ENCODE measurements around the gene APLP1. TPM values are rescaled to one million over a fixed set of nuclear protein-coding genes. Genes with fewer than 3 reads are reported as not detected.
"Not testable (repeated sequence)": the region's sequence is repeated elsewhere in the genome, so short reads cannot be mapped to it uniquely, and the experiment has no call there.

Gene APLP1
- total RNA-seq, 1 experiment from 2014 or later, result 12.6 TPM

GRCh38 chr19:35882114-35882832, 13.9 kb downstream of the APLP1 start:
- DNase-seq (ENCODE audit: low spot score), result peak; percentile 90

DNA sequence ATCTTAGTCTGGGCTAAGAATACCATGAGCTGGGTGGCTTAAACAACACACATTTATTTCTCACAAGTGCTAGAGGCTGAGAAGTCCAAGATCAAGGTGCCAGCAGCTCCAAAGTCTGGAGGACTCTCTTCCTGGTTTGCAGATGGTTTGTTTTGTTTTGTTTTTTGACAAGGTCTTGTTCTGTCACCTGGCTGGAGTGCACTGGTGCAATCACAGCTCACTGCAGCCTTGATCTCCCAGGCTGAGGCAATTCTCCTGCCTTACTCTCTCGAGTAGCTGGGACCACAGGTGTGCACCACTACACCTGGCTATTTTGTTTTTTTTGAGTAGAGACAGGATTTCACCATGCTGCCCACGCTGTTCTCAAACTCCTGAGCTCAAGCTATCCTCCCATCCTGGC, 15.5 kb downstream of the APLP1 start:
- DNase-seq (ENCODE audit: low spot score), result no peak

- no peak for DNase-seq (ENCODE audit: low spot score)
These were observed 16.9 kb downstream of the APLP1 start for GRCh38 chr19:35885225-35885738.

GRCh38 chr19:35885904-35886303, 17.5 kb downstream of the APLP1 start:
- no peak for DNase-seq (ENCODE audit: low spot score)

DNA sequence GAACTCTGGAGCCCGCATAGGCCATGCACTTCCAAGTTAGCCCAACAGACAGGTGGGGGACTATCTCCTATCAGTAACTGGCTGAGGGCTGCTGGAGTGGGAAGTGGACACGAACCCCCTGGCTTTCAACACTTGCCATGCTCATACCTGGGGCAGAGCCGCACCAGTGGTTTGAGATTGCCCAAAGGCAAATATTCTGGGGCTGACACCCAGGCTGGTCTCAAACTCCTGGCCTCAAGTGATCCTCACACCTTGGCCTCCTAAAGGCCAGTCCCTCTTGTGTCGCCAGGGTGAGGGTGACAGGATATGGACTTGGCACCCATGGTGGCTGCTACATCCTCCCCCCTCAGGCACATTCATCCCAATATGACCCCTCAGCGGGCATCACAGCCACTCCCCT, 18.8 kb downstream of the APLP1 start:
- no peak for DNase-seq (ENCODE audit: low spot score)

DNA sequence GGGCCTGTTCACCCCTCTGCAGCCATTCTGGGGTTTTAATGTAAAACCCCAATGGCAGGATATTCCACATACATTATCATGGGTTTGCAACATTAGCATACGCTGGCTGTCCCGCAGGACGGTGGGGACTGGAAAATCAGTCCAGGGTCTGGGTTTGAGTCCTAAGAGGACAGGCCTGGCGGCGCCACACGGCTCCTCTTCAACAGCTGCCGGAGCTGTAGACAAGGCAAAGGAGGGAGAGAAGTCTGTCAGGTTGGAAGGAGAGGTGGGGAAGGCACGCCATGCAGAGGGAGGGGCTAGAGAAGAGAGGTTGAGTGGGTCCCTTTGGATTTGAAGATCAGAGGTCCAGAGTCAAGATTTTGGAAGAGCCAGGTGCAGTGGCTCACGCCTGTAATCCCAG, 20.0 kb downstream of the APLP1 start:
- DNase-seq (ENCODE audit: low spot score), result no peak

- no peak for DNase-seq (ENCODE audit: low spot score)
These were observed 21.2 kb downstream of the APLP1 start for GRCh38 chr19:35889370-35890112.

DNA sequence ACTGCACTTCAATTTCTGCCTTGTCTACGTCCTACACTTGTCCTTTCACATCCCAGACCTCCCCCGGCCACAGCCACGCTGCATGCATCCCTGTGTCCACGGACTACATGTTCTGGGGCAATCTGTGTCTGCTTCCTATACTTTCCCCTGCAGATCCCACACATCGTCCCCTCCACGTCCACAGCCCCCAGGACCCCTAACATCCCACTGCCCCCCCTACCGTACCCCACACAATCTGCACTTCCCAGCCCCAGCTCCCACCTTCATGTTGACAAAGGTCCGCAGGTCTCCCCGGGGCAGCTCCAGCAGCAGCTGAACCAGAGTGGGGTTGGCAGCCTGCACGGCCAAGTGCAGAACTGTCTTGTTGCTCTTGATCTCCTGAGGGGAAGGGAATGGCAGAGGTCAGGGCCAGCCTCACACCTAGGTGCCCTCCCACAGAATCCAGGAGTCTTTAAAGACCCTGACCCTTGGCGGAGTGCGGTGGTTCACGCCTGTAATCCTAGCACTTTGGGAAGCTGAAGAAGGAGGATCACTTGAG, 21.8 kb downstream of the APLP1 start:
- no peak for DNase-seq (ENCODE audit: low spot score)

- not testable (repeated sequence) for DNase-seq (ENCODE audit: low spot score)
These were observed 23.4 kb downstream of the APLP1 start for GRCh38 chr19:35891819-35892218.

GRCh38 chr19:35894342-35894741, 26.0 kb downstream of the APLP1 start:
- DNase-seq (ENCODE audit: low spot score), result no peak

GRCh38 chr19:35895911-35896642, 27.7 kb downstream of the APLP1 start:
- no peak for DNase-seq (ENCODE audit: low spot score)

DNA sequence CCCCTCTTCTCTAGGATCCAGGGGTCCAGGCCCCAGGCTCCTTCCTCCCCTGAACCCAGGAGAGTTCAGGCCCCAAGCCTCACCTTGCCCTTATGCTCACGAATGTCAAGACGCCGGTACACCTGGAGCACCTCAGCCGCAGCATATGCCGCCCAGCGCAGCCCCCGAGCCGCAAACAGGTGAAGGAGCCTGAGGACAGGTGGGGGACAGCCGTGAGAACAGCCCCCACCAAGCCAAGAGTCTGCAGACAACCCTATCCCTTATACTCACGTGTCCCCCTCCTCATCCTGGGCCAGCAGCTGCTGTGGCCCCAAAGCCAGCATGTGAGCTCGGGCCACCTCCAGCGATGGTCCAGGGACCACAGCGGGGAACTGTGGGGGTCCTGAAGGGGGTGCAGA, 28.3 kb downstream of the APLP1 start:
- DNase-seq (ENCODE audit: low spot score), result no peak

DNA sequence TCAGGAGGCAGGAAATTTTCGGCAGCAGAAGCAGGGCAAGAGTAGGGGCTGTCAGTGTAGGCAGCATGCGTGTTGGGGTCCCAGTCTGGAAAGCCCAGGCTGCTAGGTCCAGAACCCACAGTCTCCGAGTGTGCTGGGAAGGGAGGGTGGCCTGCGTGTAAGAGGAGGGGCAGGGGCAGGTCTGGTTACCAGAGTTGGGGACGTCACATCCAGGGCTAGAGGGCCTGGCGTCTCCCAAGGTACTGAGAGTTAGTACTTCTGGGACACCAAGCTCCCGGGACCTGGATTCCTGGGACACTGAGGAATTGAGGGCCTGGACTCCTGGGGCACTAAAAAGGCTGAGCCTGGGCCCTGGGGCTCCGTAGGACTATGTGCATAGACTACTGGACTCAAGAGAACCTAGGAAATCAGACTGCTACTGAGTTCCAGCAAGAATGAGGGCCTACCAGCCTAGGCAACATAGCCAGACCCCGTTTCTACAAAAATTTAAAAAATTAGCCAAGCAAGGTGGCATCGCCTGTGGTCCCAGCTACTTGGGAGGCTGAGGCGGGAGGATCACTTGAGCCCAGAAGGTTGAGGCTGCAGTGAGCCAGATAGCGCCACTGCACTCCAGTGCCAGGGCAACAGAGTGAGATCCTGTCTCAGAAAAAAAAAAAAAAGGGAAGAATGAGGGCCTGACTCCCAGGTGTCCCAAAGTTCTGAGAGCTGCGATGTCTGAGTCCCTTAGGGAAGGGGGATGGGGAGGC, 29.5 kb downstream of the APLP1 start:
- DNase-seq (ENCODE audit: low spot score), result no peak

GRCh38 chr19:35898499-35898809, 30.1 kb downstream of the APLP1 start:
- no peak for DNase-seq (ENCODE audit: low spot score)

GRCh38 chr19:35899547-35900214, 31.3 kb downstream of the APLP1 start:
- DNase-seq (ENCODE audit: low spot score), result peak; percentile 94

DNA sequence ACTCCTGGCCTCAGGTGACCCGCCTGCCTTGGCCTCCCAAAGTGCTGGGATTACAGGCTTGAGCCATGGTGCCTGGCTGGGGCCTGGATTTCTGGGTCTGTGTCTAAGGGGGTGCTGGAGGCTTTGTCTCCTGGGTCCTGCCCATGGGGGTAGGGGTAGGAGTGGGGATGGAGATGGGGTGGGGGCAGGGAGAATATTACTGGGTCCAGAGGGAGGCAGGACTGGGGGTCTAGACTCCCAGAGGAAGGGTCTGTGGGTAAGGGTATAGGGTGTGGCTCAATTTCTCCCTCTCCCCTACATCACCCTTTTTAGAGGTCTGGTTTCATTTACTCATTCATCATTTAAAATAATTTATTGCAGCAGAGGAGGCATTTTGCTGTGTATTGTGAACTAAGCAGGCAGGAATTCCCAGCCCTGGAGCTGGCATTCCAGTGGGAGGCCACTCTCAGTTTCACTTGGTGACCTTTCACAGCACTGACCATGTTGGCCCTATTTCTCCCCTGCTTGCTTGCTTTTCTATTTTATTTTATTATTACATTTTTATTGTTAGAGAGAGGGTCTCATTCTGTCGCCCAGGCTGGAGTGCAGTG, 32.8 kb downstream of the APLP1 start:
- no peak for DNase-seq (ENCODE audit: low spot score)

- no peak for DNase-seq (ENCODE audit: low spot score)
These were observed 33.7 kb downstream of the APLP1 start, which contains the start of gene HCST for GRCh38 chr19:35901854-35902661. Gene HCST (plus strand): TSS chr19:35902529. CDS start chr19:35902594, 65 bp downstream.

- no peak for DNase-seq (ENCODE audit: low spot score)
These were observed 34.6 kb downstream of the APLP1 start for GRCh38 chr19:35902870-35903475.

DNA sequence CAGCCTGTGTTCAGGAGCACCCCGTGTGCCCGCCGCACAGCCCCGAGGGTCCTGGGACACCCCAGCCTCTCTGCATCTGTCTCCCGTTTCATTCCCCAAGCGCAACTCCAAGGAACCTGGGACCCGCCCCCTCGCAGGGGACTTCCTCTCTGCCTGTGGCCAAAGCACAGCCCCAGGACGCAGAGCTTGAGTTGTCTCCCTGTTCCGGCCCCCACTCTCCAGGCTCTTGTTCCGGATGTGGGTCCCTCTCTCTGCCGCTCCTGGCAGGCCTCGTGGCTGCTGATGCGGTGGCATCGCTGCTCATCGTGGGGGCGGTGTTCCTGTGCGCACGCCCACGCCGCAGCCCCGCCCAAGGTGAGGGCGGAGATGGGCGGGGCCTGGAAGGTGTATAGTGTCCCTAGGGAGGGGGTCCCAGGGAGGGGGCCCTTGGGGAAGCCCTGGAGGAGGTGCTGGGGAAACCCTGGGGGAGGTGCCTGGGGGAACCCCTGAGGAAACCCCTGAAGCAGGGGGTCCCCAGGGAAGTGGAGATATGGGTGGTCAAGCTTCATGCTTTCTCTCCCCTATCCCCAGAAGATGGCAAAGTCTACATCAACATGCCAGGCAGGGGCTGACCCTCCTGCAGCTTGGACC, 35.3 kb downstream of the APLP1 start:
- peak; percentile 48 for DNase-seq (ENCODE audit: low spot score)
